ENCODE measurements around the gene LIN52. TPM values are rescaled to one million over a fixed set of nuclear protein-coding genes. Genes with fewer than 3 reads are reported as not detected.

LIN52 gene
- total RNA-seq, 3 donors from 2014 or later: 11.1 to 13.0 (median 11.4) TPM

DNA sequence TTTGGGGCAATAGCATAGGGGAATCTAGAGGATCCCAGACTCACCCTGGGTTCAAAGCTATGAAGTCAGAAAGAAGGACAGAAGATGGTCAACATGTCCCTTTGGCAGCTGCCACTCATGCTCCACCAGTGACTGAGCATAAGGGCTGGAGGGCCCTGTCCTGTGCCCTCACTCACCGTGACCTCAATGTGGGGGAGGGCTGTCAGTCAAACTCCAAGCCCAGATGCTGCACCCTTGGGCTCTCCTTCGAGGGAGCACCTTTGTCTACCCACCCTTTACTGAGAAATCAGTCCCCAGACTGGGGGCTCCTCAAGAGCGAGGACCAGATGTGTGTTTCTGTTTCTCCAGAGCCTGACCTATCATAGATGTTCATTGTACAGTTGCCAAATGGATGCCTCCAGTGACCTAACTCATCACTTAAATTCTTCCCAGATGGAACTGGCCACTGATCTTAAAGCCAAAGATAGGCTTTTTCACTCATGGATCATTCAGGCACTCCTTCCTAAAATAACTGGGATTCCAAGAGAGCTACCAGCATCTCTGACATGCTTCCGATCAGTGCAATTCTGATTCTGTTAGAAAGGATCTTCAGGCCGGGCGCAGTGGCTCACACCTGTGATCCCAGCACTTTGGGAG, 127.3 kb downstream of the LIN52 start:
- no peak overlapping the region for H3K4me3 ChIP-seq
- H3K4me1 ChIP-seq: no peaks in the 10 kb centered on the region
- TF ChIP-seq, protein P1, sequence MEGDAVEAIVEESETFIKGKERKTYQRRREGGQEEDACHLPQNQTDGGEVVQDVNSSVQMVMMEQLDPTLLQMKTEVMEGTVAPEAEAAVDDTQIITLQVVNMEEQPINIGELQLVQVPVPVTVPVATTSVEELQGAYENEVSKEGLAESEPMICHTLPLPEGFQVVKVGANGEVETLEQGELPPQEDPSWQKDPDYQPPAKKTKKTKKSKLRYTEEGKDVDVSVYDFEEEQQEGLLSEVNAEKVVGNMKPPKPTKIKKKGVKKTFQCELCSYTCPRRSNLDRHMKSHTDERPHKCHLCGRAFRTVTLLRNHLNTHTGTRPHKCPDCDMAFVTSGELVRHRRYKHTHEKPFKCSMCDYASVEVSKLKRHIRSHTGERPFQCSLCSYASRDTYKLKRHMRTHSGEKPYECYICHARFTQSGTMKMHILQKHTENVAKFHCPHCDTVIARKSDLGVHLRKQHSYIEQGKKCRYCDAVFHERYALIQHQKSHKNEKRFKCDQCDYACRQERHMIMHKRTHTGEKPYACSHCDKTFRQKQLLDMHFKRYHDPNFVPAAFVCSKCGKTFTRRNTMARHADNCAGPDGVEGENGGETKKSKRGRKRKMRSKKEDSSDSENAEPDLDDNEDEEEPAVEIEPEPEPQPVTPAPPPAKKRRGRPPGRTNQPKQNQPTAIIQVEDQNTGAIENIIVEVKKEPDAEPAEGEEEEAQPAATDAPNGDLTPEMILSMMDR (IDR thresholded peaks at IDR 0.05): no peak
- no peak for TF ChIP-seq POLR2AphosphoS5 (IDR thresholded peaks at IDR 0.05)
- no peak for TF ChIP-seq POLR2A (IDR thresholded peaks at IDR 0.05)
- no peaks in the 10 kb centered on the region for H3K9me3 ChIP-seq
- H3K27me3 ChIP-seq: peaks cover 0 to 2% of the 10 kb centered on the region in 2 donors
- H3K27ac ChIP-seq: no peak overlapping the region
- no peaks in the 10 kb centered on the region for H3K36me3 ChIP-seq
- no peak for DNase-seq (ENCODE audit: low spot score in 2 of 2)
- intact Hi-C loops (cut with DNase I; ENCODE audit: low total_unique reads): no loop called here

DNA sequence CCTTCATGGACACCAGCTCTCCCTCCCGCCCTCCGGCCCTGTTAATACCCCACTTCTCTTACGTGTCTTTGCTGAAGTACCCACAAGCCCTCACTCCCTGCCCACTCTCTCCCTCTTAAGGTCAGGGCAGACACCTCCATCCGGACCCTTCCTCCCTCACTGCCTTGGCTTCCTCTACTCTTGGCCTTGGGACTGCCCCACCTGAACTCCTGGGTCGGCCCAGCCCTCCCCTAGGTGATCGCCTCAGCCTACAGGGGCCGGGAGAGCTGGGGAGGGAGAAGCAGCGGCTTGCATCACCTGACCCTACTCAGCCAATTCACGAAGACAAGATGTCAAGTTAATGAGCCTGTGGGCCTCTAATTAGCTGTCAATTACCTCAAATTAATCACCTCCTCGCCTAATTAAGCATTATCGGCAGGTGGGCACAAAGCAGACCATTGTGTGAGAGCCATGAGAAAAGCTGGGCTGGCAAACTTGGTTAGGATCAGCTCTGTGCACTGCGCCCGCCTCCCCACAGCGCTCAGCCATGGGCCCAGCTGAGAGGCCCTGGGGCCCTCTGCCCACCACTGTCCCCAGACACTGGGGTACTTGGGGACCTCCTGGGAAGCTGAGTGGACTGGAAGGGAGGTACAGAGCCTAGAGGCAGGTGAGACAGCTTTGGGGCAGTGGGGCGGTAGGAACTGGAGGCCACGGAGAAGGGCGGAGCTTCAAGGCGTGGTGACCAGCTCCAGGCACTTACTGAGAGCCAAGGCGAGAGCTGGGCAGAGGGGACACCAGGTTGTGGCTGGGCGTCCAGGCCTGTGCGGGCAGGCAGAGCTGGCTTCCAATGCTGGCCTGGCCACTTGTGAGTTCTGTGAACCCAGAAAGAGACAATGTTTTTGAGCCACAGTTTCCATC, 129.4 kb downstream of the LIN52 start:
- no peak for DNase-seq (ENCODE audit: low spot score in 2 of 2)
- TF ChIP-seq POLR2A (IDR thresholded peaks at IDR 0.05) (no peak), POLR2AphosphoS5 (IDR thresholded peaks at IDR 0.05) (no peak)
- TF ChIP-seq, protein P1 (IDR thresholded peaks at IDR 0.05): no peak
- H3K9me3 ChIP-seq: no peaks in the 10 kb centered on the region
- H3K27me3 ChIP-seq: peaks cover 0 to 21% of the 10 kb centered on the region in 2 donors
- no peaks in the 10 kb centered on the region for H3K36me3 ChIP-seq
- intact Hi-C loops (cut with DNase I; ENCODE audit: low total_unique reads): no loop called here
- H3K4me3 ChIP-seq: no peak overlapping the region
- H3K4me1 ChIP-seq: no peaks in the 10 kb centered on the region
- H3K27ac ChIP-seq: no peak overlapping the region

DNA sequence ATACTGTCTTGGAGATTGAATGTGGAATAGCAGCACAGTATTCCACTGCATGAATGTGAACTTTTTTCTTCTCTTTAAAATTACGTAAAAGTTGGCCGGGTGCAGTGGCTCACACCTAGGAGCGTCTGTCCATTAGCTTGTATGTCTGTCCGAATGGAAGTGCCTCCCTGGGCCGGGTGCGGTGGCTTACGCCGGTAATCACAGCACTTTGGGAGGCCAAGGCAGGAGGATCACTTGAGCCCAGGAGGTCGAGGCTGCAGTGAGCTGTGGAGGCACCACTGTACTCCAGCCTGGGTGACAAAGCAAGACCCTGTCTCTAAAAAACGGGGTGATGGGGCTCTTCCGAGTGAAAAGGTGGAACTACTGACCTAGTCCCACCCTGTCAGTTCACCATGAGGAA, 131.9 kb downstream of the LIN52 start:
- Histone ChIP-seq H3K4me3 (no peak overlapping the region), H3K27ac (no peak overlapping the region), H3K36me3 (no peaks in the 10 kb centered on the region), H3K27me3 (peaks cover 0 to 31% of the 10 kb centered on the region in 2 donors), H3K9me3 (no peaks in the 10 kb centered on the region), H3K4me1 (no peaks in the 10 kb centered on the region)
- DNase-seq (ENCODE audit: low spot score in 2 of 2): no peak
- intact Hi-C loops (cut with DNase I; ENCODE audit: low total_unique reads): no loop called here
- no peak for TF ChIP-seq POLR2A (IDR thresholded peaks at IDR 0.05)
- TF ChIP-seq POLR2AphosphoS5 (IDR thresholded peaks at IDR 0.05): no peak
- TF ChIP-seq, protein P1 (IDR thresholded peaks at IDR 0.05): no peak

DNA sequence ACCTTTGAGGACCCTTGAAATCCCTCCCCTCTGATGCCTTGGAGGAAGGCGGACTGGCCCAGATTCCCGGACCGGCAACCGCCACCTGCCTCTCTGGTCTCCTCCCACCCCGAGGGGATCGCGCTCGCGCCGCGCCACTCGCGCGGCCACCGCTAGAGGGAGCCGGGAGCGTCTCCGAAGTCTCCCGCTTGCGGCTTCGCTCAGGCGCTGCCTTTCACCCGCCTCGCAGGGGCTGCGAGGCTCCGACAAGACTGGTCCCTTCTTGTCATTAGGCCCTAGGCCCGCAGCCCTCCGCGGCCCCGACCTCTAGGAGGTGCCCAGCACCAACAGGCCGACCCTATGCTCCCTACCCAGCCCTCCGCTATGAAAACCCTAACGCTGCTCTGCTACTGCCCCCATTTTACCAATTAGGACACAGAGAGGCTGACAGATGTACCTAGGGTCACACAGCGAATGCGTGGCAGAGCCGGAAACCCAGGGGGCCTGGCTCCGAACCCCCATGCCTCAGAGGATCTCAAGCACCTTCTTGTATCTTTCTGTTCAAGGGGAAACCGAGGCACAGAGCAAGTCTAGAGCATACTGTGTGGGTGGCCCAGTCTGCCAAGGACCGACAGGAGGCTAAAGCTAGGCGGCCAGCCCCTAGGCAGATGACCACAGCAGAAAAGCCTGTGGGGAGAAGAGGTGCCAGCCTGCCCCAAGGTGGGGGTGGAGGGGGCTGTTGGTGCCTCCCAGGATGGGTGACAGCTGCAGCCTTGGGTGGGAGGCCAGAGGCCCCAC, 133.1 kb downstream of the LIN52 start:
- no peak for TF ChIP-seq POLR2AphosphoS5 (IDR thresholded peaks at IDR 0.05)
- TF ChIP-seq, protein P1 (IDR thresholded peaks at IDR 0.05): peak; percentile 60 to 81 (median 68)
- intact Hi-C loops (cut with DNase I; ENCODE audit: low total_unique reads): no loop called here
- peak in 1 of 2 donors; percentile 71 for DNase-seq (ENCODE audit: low spot score in 2 of 2)
- H3K9me3 ChIP-seq: no peaks in the 10 kb centered on the region
- H3K4me1 ChIP-seq: no peaks in the 10 kb centered on the region
- H3K36me3 ChIP-seq: no peaks in the 10 kb centered on the region
- no peak overlapping the region for H3K27ac ChIP-seq
- peaks cover 0 to 31% of the 10 kb centered on the region in 2 donors for H3K27me3 ChIP-seq
- H3K4me3 ChIP-seq: peak overlapping the region in 2 of 3 donors; percentile 19 to 46

Data from breast epithelium (tissue), 4 donors.